Endothelial cell (in vitro differentiated cells): ENCODE results near the gene TAF3. TPM values are rescaled to one million over a fixed set of nuclear protein-coding genes. Genes with fewer than 3 reads are reported as not detected.

Source experiments
- DNase-seq: peaks from one replicate; pipeline ENCODE4 v3.0.0; 2021; ENCODE audit warnings: low spot score
- H3K27ac Mint-ChIP-seq: one replicate; pipeline ENCODE4 v1.8.0; 2021; ENCODE audit warnings: mixed read lengths, inconsistent platforms; ENCODE audit not compliant: unreplicated experiment
- H3K27me3 Mint-ChIP-seq: one replicate; pipeline ENCODE4 v1.8.0; 2021; ENCODE audit warnings: mild to moderate bottlenecking, moderate library complexity, mixed read lengths, inconsistent platforms; ENCODE audit not compliant: unreplicated experiment
- H3K36me3 Mint-ChIP-seq: one replicate; pipeline ENCODE4 v1.8.0; 2021; ENCODE audit warnings: mild to moderate bottlenecking, low read depth, mixed read lengths, inconsistent platforms; ENCODE audit not compliant: unreplicated experiment
- H3K4me1 Mint-ChIP-seq: one replicate; pipeline ENCODE4 v1.8.0; 2021; ENCODE audit warnings: mild to moderate bottlenecking, mixed read lengths, inconsistent platforms; ENCODE audit not compliant: unreplicated experiment
- H3K4me3 Mint-ChIP-seq: one replicate; pipeline ENCODE4 v1.8.0; 2021; ENCODE audit warnings: mild to moderate bottlenecking, mixed read lengths, inconsistent platforms; ENCODE audit not compliant: unreplicated experiment
- H3K9me3 Mint-ChIP-seq: one replicate; pipeline ENCODE4 v1.8.0; 2021; ENCODE audit warnings: mixed read lengths, inconsistent platforms; ENCODE audit not compliant: unreplicated experiment
- total RNA-seq: library from RNA; stranded (reverse); fragmentation: NEBNext Ultra II Directional; extraction: Animal tissue kit (Norgen Biotek cat#: 25700); gene quantifications from one replicate; pipeline ENCODE4 v1.2.1, GENCODE V29; 2021; ENCODE audit not compliant: unreplicated experiment
- TF ChIP-seq, protein P1 (sequence below): fragments of 200-600 bp; sonication (generic); IDR thresholded peaks from one replicate; pipeline ENCODE4 v1.5.0; 2021; ENCODE audit warnings: antibody characterized with exemption; ENCODE audit not compliant: unreplicated experiment

TAF3 gene
- total RNA-seq, 1 donor from 2014 or later, result 12.4 TPM

GRCh38 chr10:7789390-7789789 is 28.9 kb upstream of the TAF3 start:
- no peak for DNase-seq
- peaks cover 17% of the 10 kb centered on the region for H3K4me1 Mint-ChIP-seq
- TF ChIP-seq, protein P1, sequence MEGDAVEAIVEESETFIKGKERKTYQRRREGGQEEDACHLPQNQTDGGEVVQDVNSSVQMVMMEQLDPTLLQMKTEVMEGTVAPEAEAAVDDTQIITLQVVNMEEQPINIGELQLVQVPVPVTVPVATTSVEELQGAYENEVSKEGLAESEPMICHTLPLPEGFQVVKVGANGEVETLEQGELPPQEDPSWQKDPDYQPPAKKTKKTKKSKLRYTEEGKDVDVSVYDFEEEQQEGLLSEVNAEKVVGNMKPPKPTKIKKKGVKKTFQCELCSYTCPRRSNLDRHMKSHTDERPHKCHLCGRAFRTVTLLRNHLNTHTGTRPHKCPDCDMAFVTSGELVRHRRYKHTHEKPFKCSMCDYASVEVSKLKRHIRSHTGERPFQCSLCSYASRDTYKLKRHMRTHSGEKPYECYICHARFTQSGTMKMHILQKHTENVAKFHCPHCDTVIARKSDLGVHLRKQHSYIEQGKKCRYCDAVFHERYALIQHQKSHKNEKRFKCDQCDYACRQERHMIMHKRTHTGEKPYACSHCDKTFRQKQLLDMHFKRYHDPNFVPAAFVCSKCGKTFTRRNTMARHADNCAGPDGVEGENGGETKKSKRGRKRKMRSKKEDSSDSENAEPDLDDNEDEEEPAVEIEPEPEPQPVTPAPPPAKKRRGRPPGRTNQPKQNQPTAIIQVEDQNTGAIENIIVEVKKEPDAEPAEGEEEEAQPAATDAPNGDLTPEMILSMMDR, result no peak
- no peaks in the 10 kb centered on the region for H3K36me3 Mint-ChIP-seq
- no peak overlapping the region for H3K4me3 Mint-ChIP-seq
- no peaks in the 10 kb centered on the region for H3K27me3 Mint-ChIP-seq
- H3K27ac Mint-ChIP-seq, result no peak overlapping the region
- no peaks in the 10 kb centered on the region for H3K9me3 Mint-ChIP-seq

DNA sequence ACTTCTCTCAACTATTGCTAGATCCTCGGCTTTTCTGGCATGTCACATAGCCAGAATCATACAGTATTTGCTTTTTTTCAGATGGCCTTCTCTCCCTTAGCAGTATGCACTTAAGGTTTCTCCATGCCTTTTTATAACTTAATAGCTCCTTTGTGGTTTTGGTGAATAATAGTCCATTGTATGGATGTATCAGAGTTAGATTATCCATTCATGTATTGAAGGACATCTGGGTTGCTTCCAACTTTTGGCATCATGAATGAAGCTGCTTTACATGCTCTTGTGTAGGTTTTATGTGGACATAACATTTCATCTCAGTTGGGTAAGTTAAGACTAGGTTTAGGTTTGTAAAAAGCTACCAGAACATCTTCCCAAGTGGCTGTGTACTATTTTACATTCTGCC is 25.8 kb upstream of the TAF3 start:
- Mint-ChIP-seq H3K36me3 (peaks cover 4% of the 10 kb centered on the region), H3K4me1 (peaks cover 14% of the 10 kb centered on the region), H3K27me3 (no peaks in the 10 kb centered on the region), H3K9me3 (no peaks in the 10 kb centered on the region), H3K4me3 (no peak overlapping the region), H3K27ac (no peak overlapping the region)
- DNase-seq, result no peak
- TF ChIP-seq, protein P1, result no peak

DNA sequence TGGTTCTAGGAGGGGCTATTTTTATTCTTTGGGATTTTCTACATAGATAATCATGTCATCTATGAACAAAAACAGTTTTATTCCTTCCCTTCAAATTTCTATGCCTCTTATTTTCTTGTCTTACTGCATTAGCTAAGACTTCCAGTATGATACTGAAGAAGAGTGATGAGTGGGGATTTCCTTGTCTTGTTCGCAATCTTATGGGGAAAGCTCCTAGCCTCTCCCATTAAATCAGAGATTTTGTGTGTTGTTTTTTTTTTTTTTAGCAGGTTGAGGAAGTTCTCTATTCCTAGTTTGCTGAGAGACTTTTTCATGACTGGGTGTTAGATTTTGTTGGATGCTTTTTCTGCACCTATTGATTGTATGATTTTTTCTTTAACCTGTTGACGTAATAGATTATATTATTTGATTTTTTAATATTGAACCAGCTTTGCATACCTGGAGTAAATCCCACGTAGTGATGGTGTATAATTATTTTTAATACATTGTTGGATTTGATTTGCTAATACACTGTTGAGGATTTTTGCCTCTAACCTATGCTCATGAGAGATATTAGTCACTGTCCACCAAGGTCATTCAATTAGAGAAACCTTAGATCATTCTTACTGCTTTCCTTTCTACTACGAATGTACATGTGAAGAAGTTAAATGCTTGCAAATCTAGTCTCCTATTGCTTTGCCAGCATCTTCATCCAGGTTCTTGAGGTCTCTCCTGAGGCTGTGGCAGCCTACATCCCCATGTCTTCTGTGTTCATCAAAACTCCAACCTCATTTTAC is 23.9 kb upstream of the TAF3 start:
- H3K4me1 Mint-ChIP-seq, result peaks cover 5% of the 10 kb centered on the region
- H3K27me3 Mint-ChIP-seq, result no peaks in the 10 kb centered on the region
- no peaks in the 10 kb centered on the region for H3K9me3 Mint-ChIP-seq
- H3K4me3 Mint-ChIP-seq, result no peak overlapping the region
- peaks cover 7% of the 10 kb centered on the region for H3K36me3 Mint-ChIP-seq
- no peak overlapping the region for H3K27ac Mint-ChIP-seq
- TF ChIP-seq, protein P1, result no peak
- DNase-seq, result no peak

DNA sequence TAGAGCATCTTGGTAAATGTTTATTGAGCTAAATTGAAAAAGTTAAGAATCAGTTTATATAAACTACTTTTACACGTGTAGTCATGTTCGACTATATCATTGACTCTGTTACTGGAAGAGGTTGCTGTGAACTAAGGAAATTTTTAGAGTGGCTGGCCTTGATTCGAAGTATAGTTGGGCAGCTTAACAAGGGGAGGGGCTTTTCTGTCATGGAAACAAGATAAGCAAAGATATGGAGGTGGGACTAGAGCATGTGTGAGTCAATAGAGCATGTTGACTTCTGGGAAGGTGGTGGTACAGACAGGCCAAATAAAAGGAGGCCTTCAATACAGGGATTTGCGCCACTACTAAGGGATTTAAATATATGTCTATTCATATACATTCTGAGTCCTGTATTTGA is 22.7 kb upstream of the TAF3 start:
- no peaks in the 10 kb centered on the region for H3K9me3 Mint-ChIP-seq
- H3K27me3 Mint-ChIP-seq, result no peaks in the 10 kb centered on the region
- no peak for DNase-seq
- H3K27ac Mint-ChIP-seq, result peak overlapping the region; percentile 20
- peaks cover 14% of the 10 kb centered on the region for H3K36me3 Mint-ChIP-seq
- TF ChIP-seq, protein P1, result no peak
- H3K4me1 Mint-ChIP-seq, result peaks cover 3% of the 10 kb centered on the region
- no peak overlapping the region for H3K4me3 Mint-ChIP-seq

- Mint-ChIP-seq H3K27ac (no peak overlapping the region), H3K4me1 (no peaks in the 10 kb centered on the region), H3K4me3 (no peak overlapping the region), H3K27me3 (no peaks in the 10 kb centered on the region), H3K36me3 (peaks cover 17% of the 10 kb centered on the region), H3K9me3 (no peaks in the 10 kb centered on the region)
- no peak for DNase-seq
- TF ChIP-seq, protein P1, result no peak
Observed at GRCh38 chr10:7797582-7797981, 20.7 kb upstream of the TAF3 start.
